ENCODE results near the gene PRPS1.

Gene PRPS1

DNA sequence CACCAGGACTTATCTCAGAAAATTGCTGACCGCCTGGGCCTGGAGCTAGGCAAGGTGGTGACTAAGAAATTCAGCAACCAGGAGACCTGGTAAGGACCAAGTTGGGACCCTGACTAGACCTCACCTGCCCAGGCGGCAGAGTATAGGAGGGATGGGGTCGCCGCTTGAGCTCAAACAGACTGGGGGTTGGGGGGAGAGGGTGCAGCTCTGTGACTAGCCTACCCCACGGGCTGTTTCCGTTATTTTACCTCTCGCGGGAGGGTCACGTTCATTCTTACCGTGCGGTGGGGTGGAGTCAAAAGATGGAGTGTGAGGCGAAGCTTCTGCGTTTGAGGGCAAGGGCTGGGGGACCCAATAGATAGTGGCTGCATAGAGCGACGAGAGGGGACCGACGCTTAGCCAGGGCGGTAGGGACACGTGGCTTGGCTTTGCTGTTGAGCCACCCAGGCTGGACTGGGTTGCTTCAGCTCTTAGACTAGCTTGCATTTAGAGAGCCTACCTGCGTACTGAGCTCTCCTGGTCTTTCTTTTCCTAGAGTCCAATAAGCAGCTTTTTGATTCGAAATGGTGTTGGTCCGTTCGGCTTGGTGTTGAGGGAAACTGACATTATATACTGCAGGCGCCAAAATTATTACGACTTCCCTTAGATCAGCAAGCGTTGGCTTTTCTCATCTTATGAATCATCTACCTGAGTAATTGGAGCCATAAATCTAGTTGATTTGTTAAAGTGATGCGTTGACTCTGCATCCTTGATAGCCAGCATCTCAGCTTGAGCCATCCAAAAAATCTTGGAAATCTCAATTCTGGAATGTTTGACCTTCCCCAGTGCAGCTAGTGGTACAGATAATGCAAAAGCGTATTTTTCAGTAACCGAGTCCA lies 591 bp downstream of the PRPS1 start:
- H3K27me3 ChIP-seq = peaks cover 75% of the 10 kb centered on the region
- H3K9ac ChIP-seq = peak overlapping the region; percentile 78
- peak overlapping the region; percentile 62 for H3K4me2 ChIP-seq
- TF ChIP-seq Cebpa-rat (IDR thresholded peaks at IDR 0.05) = no peak
- peaks cover 40% of the 10 kb centered on the region for H4K20me1 ChIP-seq
- H3K9me3 ChIP-seq = 0 out of 2 replicates have a peak, but pooled peaks cover 3% of the 10 kb centered on the region
- H3K27ac ChIP-seq = peak overlapping the region; percentile 78
- peak overlapping the region; percentile 75 for H3K4me3 ChIP-seq
- no peaks in the 10 kb centered on the region for H3K36me3 ChIP-seq
- H3K4me1 ChIP-seq = peaks cover 16% of the 10 kb centered on the region; the same call in 1 of the 2 replicates

DNA sequence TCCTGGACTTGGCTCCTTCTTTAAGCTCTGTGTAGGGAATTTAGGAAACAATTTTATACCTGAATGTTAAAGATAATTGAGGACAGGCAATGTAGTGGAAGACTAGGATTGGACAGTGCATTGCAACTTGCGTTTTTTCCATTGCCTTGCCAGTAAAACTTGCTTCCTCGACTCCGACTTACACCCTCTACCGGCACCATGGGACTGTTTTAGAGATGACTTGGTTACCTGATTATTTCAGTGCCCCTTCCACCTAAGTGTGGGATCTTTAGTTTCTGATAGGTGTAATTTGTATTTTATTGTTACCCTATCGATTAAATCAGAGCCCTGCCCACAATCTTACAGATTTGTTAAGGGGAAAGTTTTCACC lies 1.2 kb downstream of the PRPS1 start:
- Histone ChIP-seq H3K4me1 (peaks cover 16% of the 10 kb centered on the region; the same call in 1 of the 2 replicates), H3K9ac (peak overlapping the region; percentile 78), H3K9me3 (no peaks in the 10 kb centered on the region), H3K4me3 (peak overlapping the region; percentile 75), H3K27me3 (peaks cover 75% of the 10 kb centered on the region), H3K36me3 (no peaks in the 10 kb centered on the region), H3K27ac (no peak overlapping the region), H3K4me2 (peak overlapping the region; percentile 62), H4K20me1 (peaks cover 40% of the 10 kb centered on the region)
- TF ChIP-seq Cebpa-rat (IDR thresholded peaks at IDR 0.05) = no peak

DNA sequence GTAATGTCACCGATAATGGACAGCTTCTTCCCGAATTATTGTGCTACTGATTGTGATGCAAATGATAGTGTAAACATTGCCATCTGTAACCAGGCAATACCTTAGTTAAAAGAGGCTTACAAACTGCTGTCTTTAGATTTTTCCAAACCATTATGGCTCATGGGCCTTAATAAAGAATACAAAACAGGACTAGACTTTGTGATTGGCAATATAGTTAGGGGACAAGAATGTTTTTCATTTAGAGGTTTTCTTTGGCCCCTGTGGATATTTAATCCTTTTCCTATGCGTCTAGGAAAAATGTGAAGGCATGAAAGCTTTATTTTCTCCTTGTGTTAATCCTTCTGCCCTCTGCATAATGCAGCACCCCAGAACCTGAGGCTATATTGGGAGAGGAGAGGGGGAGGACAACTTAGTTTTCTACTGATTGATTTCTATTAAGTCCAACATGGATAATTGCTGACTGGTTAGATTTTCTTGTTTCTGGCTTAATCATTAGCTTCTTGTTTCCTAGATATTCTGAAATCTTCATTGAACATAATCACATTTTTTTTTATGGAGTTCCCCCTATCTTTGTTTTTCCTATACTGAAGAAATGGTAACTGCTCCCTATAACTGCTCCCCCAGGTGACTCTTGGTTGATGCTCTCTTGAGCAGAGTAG lies 1.9 kb downstream of the PRPS1 start:
- Histone ChIP-seq H3K9ac (peak overlapping the region; percentile 36; the same call in 1 of the 2 replicates), H3K4me2 (peak overlapping the region; percentile 62), H3K27ac (no peak overlapping the region), H3K4me3 (peak overlapping the region; percentile 75), H3K9me3 (no peaks in the 10 kb centered on the region), H4K20me1 (peaks cover 46% of the 10 kb centered on the region), H3K36me3 (no peaks in the 10 kb centered on the region), H3K4me1 (peaks cover 16% of the 10 kb centered on the region; the same call in 1 of the 2 replicates), H3K27me3 (peaks cover 71% of the 10 kb centered on the region)
- no peak for TF ChIP-seq Cebpa-rat (IDR thresholded peaks at IDR 0.05)

DNA sequence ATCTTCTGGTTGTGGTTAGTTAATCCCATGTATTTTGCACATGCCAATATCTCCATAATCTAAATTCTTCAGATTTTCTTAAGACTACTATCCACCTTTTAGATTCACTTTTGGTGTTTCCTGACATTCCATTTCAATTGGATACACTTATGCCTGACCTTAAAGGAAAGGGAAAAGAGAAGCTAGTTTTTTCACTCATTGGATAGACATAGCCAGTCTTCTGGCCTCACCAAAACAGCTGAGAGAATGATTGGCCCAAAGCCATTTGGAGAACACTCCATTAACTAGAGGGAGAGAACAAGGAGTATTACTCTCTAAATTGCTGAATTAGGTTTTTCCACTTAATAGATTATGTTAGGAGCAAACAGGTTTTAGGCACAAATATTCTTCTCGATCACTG lies 4.0 kb downstream of the PRPS1 start:
- H3K9ac ChIP-seq = no peak overlapping the region
- no peak overlapping the region for H3K27ac ChIP-seq
- peaks cover 67% of the 10 kb centered on the region for H4K20me1 ChIP-seq
- H3K9me3 ChIP-seq = no peaks in the 10 kb centered on the region
- no peak for TF ChIP-seq Cebpa-rat (IDR thresholded peaks at IDR 0.05)
- no peak overlapping the region for H3K4me2 ChIP-seq
- peaks cover 65% of the 10 kb centered on the region for H3K27me3 ChIP-seq
- no peaks in the 10 kb centered on the region for H3K36me3 ChIP-seq
- H3K4me3 ChIP-seq = no peak overlapping the region
- peaks cover 16% of the 10 kb centered on the region; the same call in 1 of the 2 replicates for H3K4me1 ChIP-seq

DNA sequence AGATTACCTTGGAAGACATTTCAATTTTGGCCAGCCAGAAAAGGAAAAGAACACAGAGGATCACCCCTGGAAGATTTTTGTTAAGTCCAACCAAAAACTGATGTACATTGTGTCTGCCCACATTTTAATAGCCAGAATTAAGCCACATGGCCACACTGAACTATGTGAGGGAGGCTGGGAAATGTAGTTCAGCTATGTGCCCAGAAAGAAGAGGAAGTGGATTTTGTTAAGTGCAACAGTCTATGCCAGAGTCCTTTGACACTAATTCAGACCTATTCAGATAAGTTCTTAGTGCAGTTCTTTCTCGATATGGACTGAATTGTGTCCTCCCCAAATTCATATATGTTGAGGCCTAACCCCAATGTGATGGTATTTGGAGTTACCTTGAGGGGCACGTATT lies 18.4 kb downstream of the PRPS1 start:
- TF ChIP-seq Cebpa-rat (IDR thresholded peaks at IDR 0.05) = no peak
- Histone ChIP-seq H3K27ac (no peak overlapping the region), H3K4me2 (no peak overlapping the region), H3K36me3 (peaks cover 70% of the 10 kb centered on the region), H3K27me3 (peaks cover 95% of the 10 kb centered on the region), H4K20me1 (peaks cover 5% of the 10 kb centered on the region; the same call in 1 of the 2 replicates), H3K4me1 (no peaks in the 10 kb centered on the region), H3K9me3 (no peaks in the 10 kb centered on the region), H3K9ac (no peak overlapping the region), H3K4me3 (no peak overlapping the region)

DNA sequence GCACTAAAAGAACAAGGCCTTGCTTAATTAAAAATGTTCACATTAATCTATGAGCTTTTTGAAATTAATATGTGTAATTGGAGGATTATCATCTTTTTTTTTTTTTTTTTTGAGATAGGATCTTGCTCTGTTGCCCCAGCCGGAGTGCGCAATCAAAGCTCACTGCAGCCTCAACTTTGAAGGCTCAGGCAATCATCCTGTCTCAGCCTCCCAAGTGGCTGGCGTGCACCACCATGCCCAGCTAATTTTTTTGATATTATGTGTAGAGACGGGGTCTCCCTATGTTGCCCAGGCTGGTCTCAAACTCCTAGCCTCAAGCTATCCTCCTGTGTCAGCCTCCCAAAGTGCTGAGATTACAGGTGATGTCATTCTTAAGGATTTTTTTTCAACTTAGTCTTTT lies 20.0 kb downstream of the PRPS1 start:
- Histone ChIP-seq H3K9me3 (no peaks in the 10 kb centered on the region), H3K27ac (no peak overlapping the region), H3K4me2 (no peak overlapping the region), H3K4me3 (no peak overlapping the region), H3K4me1 (no peaks in the 10 kb centered on the region), H3K27me3 (peaks cover 95% of the 10 kb centered on the region), H3K9ac (no peak overlapping the region), H4K20me1 (no peaks in the 10 kb centered on the region), H3K36me3 (peaks cover 55% of the 10 kb centered on the region)
- TF ChIP-seq Cebpa-rat (IDR thresholded peaks at IDR 0.05) = no peak

DNA sequence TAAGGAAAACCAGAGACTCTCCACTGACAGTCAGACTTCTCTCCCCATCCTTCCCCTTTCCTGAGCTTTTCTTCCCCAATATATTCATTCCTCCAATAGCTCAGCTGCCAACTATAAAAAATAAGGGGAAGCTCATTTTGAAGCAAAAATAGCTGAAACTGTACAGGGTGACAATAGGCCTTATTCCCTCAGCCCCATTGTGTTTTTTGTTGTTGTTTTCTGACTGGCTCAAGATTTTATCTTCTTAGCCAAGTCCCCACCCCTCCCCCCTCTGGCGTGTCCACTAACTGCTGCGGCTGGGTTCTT lies 26.2 kb downstream of the PRPS1 start:
- Histone ChIP-seq H3K36me3 (peaks cover 7% of the 10 kb centered on the region), H3K27ac (no peak overlapping the region), H3K9me3 (no peaks in the 10 kb centered on the region), H3K4me1 (0 out of 2 replicates have a peak, but pooled peaks cover 5% of the 10 kb centered on the region), H3K27me3 (peaks cover 83% of the 10 kb centered on the region), H4K20me1 (peaks cover 28% of the 10 kb centered on the region; the same call in 1 of the 2 replicates), H3K9ac (no peak overlapping the region), H3K4me3 (no peak overlapping the region), H3K4me2 (no peak overlapping the region)
- no peak for TF ChIP-seq Cebpa-rat (IDR thresholded peaks at IDR 0.05)

DNA sequence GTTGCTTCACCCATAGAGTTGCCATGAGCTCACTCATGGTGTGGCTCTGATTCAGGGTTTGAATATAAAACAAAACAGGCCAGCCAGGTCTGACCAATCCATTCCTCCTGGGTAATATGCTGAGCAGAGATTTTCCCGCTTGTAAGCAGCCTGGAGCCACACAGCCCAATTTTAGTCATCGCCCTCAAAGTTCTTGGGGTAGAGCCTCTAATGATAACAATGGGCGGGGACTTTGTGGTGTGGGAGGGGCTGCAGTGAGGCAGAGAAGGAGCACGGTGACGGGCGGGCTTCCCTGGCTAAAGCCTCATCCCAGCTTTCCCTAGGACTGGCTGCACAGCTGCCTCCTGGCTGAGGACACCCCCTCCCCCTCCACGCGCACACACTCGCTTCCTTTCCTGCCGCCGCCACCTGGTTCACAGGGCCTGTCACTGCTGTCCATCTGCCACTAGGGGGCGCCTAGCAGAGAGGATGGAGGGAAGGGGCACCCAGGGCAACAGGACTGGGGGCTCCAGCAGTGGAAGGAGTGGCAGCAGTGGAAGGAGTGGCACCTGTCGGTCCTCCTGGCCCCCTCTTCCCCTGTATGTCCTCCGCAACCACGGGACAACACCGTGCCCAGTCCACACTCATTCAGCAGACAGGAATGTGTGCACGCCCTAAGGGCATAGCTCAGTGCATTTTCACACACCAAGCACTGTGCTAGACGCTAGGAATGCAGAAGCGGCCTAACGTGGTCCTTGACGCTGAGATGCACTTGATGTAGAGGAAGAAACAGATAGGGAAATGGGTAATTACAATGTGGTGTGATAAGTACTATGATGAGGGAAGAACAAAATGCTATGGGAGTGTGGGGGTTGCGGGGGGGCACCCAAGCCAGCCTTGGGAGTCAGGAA lies 26.8 kb downstream of the PRPS1 start:
- Histone ChIP-seq H3K4me2 (no peak overlapping the region), H3K9me3 (no peaks in the 10 kb centered on the region), H3K4me3 (no peak overlapping the region), H3K36me3 (peaks cover 1% of the 10 kb centered on the region), H3K4me1 (0 out of 2 replicates have a peak, but pooled peaks cover 5% of the 10 kb centered on the region), H3K27me3 (peaks cover 78% of the 10 kb centered on the region), H3K9ac (no peak overlapping the region), H4K20me1 (peaks cover 29% of the 10 kb centered on the region; the same call in 1 of the 2 replicates), H3K27ac (no peak overlapping the region)
- no peak for TF ChIP-seq Cebpa-rat (IDR thresholded peaks at IDR 0.05)

DNA sequence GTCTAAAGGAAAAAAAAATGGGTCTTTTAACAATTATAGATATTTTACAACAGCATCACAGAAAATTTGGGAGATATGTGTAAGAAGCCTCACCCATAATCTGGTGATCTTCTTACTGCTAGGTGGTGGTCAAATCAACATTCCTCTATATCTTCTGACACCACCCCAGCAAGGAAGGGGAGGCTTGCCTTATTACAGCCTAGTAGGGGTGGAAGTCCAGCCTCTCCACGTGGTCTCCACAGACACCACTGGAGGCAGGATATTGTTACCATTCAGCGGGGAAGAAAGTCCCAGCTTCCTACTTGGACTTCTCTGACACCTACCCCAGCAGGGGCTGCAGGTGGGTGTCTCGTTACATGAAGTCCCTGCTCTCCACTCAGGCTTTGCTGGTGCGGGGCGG lies 28.7 kb downstream of the PRPS1 start:
- H3K36me3 ChIP-seq = no peaks in the 10 kb centered on the region
- H3K27me3 ChIP-seq = peaks cover 72% of the 10 kb centered on the region
- H3K9ac ChIP-seq = no peak overlapping the region
- no peaks in the 10 kb centered on the region for H3K9me3 ChIP-seq
- no peak overlapping the region for H3K4me3 ChIP-seq
- peaks cover 7% of the 10 kb centered on the region for H3K4me1 ChIP-seq
- no peak for TF ChIP-seq Cebpa-rat (IDR thresholded peaks at IDR 0.05)
- peaks cover 29% of the 10 kb centered on the region; the same call in 1 of the 2 replicates for H4K20me1 ChIP-seq
- H3K27ac ChIP-seq = no peak overlapping the region
- H3K4me2 ChIP-seq = no peak overlapping the region

All from BLaER1 (cell line).